NOMO-1 treated with DMSO at 0.1 percent for 48 hours (cell line): ENCODE measurements around the gene PSG6.
"Not testable (repeated sequence)": the region's sequence is repeated elsewhere in the genome, so short reads cannot be mapped to it uniquely, and the experiment has no call there.

Source experiments
- DNase-seq: peaks from one replicate; lab custom pipeline; 2025; ENCODE audit not compliant: unreplicated experiment; lab: John Stamatoyannopoulos, UW

Gene PSG6

DNA sequence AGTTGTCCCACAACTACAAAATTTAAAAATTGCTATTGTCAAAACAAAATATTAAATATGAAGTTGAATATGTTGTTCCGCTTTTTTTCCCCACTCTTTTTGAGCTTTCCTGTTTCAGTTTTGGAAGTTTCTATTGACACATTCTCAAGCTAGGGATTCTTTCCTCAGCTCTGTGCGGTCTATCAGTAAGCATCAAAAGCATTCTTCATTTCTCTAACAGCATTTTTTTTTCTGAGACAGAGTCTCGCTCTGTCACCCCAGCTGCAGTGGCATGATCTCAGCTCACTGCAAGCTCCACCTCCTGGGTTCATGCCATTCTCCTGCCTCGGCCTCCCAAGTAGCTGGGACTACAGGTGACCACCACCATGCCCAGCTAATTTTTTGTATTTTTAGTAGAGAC, 4.8 kb downstream of the PSG6 start:
- not testable (repeated sequence) for DNase-seq

DNA sequence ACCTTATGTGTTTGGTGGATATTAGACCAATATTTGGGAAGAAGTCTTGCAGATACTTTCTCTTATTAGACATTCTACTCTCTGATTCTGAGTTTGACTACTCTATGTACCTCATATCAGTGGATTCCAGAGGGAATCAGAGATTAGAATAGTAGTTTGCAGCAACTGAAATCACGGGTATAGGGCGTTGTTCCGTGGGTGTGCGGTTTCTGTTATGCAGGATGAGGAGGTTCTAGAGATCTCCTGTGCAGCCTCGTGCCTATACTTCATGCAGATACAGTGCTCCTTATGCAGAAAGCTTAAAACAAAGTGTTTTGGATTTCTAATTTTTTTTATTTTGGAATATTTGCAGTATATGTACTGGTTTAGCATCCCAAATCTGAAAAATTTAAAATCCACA, 6.0 kb downstream of the PSG6 start:
- DNase-seq = not testable (repeated sequence)

GRCh38 chr19:42906162-42906561, 11.5 kb downstream of the PSG6 start:
- DNase-seq = not testable (repeated sequence)

DNA sequence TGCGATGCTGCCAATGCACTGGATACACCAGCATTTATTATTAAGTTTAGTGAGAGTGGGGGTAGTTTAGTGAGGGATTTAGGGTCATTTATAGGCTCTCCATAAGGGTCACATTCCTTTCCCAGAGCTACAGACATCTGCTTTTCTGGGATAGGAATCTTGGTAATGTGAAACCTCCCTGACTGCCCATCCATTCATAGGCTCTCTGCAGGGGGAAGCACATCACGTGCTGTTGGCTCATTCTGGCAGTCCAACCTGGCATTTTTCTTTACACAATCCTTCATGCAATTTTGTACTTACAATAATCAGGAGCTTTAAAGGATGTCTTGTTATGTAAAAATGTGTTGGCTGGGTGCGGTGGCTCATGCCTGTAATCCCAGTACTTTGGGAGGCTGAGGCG, 17.1 kb downstream of the PSG6 start:
- DNase-seq = not testable (repeated sequence)

DNA sequence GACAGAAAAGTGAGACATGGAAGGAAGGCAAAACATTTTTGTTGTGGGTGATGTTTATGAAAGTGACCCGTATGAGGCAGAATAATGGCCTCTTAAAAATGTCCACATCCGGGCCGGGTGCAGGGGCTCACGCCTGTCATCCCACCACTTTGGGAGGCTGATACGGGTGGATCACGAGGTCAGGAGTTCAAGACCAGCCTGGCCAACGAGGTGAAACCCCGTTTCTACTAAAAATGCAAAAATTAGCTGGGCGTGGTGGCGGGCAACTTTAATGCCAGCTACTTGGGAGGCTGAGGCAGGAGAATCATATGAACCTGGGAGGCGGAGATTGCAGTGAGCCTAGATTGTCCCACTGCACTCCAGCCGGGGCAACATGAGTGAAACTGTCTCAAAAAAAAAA, 18.0 kb downstream of the PSG6 start:
- not testable (repeated sequence) for DNase-seq

GRCh38 chr19:42899110-42899509, 18.6 kb downstream of the PSG6 start:
- not testable (repeated sequence) for DNase-seq

DNA sequence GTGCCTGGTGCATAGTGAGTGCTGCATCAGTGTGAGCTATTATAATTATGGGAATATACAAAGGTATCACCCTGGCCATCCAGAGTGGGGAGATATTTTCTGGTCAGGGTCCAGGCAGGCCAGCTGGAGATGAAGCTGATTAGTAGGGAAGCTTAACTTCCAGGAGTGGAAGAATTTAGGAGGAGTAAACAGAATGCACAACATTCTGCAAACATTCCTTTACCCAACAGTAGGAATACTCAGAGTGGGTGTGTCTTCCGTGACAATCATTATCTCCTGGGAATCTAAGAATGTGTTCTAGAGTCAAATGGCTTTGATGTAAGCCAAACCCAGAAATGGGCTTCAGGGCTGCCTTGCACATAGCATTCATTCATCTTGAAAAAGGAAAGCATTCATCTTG, 19.0 kb downstream of the PSG6 start:
- not testable (repeated sequence) for DNase-seq

GRCh38 chr19:42897729-42898128, 20.0 kb downstream of the PSG6 start:
- not testable (repeated sequence) for DNase-seq

DNA sequence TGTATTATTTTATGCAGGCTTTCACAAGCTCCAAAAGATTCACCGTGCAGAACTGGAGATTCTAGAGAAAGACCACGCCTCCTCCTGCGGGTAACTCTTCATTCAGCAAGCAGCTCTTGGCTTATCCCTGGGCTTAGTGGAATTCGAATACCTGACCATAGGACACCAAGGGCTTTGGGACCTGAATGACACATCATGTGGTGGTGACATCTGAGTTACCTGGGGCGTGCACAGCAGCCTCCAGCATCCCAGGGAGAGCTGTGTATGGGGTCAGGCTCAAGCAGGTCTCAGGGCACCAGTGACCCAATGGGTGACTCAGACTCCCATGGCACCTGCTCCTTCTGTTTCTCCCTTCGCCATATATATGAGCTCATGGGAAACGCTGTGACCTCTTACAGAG, 27.2 kb downstream of the PSG6 start:
- DNase-seq = not testable (repeated sequence)

- not testable (repeated sequence) for DNase-seq
Observed at GRCh38 chr19:42887876-42888445, 29.7 kb downstream of the PSG6 start.

GRCh38 chr19:42882730-42883129, 35.0 kb downstream of the PSG6 start:
- not testable (repeated sequence) for DNase-seq

DNA sequence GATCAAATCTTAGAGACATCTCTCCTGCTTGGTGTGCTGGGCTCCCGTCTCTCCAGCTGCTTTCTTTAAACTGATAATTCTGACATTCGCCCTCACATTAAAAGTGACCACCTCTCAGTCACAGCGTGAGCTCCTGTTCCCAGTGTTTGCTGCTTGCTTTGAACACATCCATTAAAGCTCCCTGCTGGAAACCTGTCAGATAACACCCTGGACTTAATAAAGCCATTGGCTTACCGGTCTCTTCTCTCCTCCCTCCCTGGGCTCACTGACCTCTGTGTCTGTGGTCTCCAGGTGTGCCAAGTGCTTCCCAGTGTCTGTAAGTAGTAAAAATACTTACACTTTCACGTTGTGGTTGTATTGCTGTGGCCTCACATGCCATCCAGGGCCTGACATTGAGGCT, 35.7 kb downstream of the PSG6 start:
- DNase-seq = not testable (repeated sequence)

- not testable (repeated sequence) for DNase-seq
Observed at GRCh38 chr19:42881279-42881678, 36.4 kb downstream of the PSG6 start.

- DNase-seq = not testable (repeated sequence)
Observed at GRCh38 chr19:42880621-42881020, 37.1 kb downstream of the PSG6 start.

- DNase-seq = no peak
Observed at GRCh38 chr19:42879613-42880012, 38.1 kb downstream of the PSG6 start, which contains the start of gene PSG1. Gene PSG1, minus strand, starts transcription at chr19:42879713. Its CDS starts 132 bp downstream, at chr19:42879581.

GRCh38 chr19:42876596-42876995, 41.1 kb downstream of the PSG6 start:
- not testable (repeated sequence) for DNase-seq

DNA sequence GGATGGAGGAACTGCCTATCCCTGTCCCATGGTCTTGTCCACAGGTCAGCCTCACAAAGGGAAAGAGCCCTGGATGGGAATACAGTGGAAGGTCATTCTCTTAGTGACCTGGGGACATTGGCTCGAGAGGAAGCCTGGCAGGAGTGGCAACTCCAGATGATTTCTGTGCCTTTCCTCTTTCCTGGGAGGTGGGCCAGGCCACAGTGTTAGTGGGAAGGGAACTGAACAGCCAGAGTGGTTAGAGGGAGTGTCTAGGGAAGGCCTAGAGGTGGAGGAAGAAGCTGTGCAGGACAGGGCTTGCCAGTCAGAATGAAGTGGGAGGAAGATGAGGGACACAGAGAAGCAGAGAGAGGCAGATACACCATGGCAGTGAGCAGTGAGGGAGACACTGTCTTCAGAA, 41.8 kb downstream of the PSG6 start:
- not testable (repeated sequence) for DNase-seq

GRCh38 chr19:42874901-42875813, 42.5 kb downstream of the PSG6 start:
- DNase-seq = not testable (repeated sequence)

DNA sequence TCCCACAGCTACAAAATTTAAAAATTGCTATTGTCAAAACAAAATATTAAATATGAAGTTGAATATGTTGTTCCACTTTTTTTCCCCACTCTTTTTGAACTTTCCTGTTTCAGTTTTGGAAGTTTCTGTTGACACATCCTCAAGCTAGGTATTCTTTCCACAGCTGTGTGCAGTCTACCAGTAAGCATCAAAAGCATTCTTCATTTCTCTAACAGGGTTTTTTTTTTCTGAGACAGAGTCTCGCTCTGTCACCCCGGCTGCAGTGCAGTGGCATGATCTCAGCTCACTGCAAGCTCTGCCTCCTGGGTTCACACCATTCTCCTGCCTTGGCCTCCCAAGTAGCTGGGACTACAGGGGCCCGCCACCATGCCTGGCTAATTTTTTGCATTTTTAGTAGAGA, 43.6 kb downstream of the PSG6 start:
- DNase-seq = not testable (repeated sequence)

DNA sequence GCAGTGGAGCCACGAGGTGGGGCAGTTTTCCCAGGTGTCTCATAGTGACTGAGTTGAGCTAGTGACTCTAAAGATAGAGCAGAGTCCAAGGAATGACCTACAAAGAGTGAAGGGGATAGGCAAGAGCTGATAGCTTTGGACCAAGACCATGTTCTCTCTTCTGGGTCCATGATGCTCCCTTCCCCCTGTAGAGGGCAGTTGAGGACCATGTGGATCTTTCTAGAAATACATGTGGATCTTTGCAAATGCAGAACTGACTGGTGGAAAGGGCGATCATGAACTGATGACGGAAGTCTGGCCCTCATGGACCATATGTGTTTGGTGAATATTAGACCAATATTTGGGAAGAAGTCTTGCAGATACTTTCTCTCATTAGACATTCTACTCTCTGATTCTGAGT, 45.1 kb downstream of the PSG6 start:
- no peak for DNase-seq

DNA sequence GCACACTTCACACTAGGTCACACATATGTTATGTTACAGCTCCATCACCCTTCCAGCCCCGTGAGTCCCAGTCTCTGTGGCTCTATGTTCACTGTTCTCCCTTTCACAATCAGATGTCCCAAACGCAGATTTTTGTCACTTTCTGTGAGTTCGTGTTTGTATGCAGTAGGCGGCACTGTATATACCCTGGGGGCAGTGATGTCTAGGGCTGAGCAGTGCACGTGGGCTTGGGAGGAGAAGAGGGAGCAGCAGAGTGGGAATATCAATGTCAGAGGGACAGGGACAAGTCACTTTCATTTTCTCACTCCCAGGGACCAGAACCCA, 60.2 kb downstream of the PSG6 start:
- no peak for DNase-seq

DNA sequence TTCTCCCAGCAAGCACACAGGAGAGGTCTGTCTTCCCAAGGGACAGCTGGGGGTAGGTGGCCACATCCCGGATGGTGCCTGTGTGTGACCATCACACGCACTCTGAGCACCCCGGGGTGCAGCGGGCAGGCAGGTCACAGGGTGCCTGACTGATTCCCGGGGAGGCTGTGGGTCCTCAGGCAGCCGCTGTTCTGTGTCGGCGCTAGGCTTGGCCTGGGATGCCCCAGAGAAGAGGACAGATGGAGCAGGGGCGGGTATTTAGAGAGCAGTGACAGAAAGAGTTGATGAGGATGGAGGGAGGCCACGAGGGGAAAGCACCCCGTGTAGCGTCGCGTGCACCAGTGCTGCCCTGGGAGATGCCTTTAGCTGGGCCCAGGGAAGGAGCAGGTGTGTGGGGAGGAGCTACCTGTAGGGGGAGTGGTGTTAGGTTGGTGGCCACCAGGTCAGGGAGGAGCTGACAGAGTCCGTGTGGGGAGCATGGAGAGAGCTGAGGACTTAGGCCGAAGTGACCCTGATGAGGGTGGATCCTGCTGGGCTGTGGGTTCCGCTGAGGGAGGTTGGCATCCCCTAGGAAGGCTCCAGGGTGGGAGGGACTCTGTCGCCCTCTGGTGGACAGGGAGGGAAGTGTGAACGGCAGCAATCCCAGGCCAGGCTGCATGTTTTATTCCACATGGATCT, 60.7 kb downstream of the PSG6 start:
- DNase-seq = not testable (repeated sequence)
